H9 (cell line): Measurements from ENCODE around the gene STAU1. TPM values are rescaled to one million over a fixed set of nuclear protein-coding genes. Genes with fewer than 3 reads are reported as not detected.
A peak's percentile ranks its signal among the peaks of the same experiment; 100 is the strongest.

Source experiments
- DNase-seq: peaks from one replicate; pipeline ENCODE4 v3.0.0-alpha.2; 2017
- H2AFZ ChIP-seq: one replicate; pipeline ENCODE4 v1.6.1; 2013; ENCODE audit warnings: mild to moderate bottlenecking, low read length, control low read depth, moderate library complexity
- H2AK5ac ChIP-seq: 2 replicates; pipeline ENCODE4 v1.6.1; 2013; ENCODE audit warnings: low read length, control low read depth, mixed read lengths; ENCODE audit not compliant: insufficient read length
- H2BK120ac ChIP-seq: one replicate; pipeline ENCODE4 v1.6.1; 2013; ENCODE audit warnings: low read depth, mild to moderate bottlenecking, low read length, control low read depth, inconsistent platforms; ENCODE audit not compliant: poor library complexity, severe bottlenecking
- H2BK12ac ChIP-seq: 2 replicates; pipeline ENCODE4 v1.6.1; 2013; ENCODE audit warnings: low read length, control low read depth, mixed read lengths, low read depth; ENCODE audit not compliant: insufficient read length
- H2BK15ac ChIP-seq: 2 replicates; pipeline ENCODE4 v1.6.1; 2013; ENCODE audit warnings: low read depth, low read length, control low read depth
- H2BK20ac ChIP-seq: one replicate; pipeline ENCODE4 v1.6.1; 2013; ENCODE audit warnings: low read depth, mild to moderate bottlenecking, low read length, control low read depth, inconsistent platforms; ENCODE audit not compliant: poor library complexity, severe bottlenecking
- H2BK5ac ChIP-seq: 2 replicates; pipeline ENCODE4 v1.6.1; 2013; ENCODE audit warnings: low read length, control low read depth, mixed read lengths; ENCODE audit not compliant: insufficient read length
- H3K14ac ChIP-seq: 2 replicates; pipeline ENCODE4 v1.6.1; 2013; ENCODE audit warnings: low read length, control low read depth; ENCODE audit not compliant: insufficient read depth
- H3K18ac ChIP-seq: 2 replicates; pipeline ENCODE4 v1.6.1; 2013; ENCODE audit warnings: low read depth, mild to moderate bottlenecking, mixed read lengths, low read length, control low read depth; ENCODE audit not compliant: insufficient read length
- H3K23ac ChIP-seq: 2 replicates; pipeline ENCODE4 v1.6.1; 2013; ENCODE audit warnings: low read length, control low read depth, mixed read lengths, low read depth; ENCODE audit not compliant: insufficient read length
- H3K23me2 ChIP-seq: 2 replicates; pipeline ENCODE4 v1.6.1; 2013; ENCODE audit warnings: low read depth, mild to moderate bottlenecking, mixed read lengths, low read length, control low read depth; ENCODE audit not compliant: insufficient read length, poor library complexity, severe bottlenecking
- H3K27ac ChIP-seq: 2 replicates; pipeline ENCODE4 v1.5.1; 2013; ENCODE audit warnings: low read length, control low read depth, mixed read lengths, low read depth; ENCODE audit not compliant: insufficient read length
- H3K27me3 ChIP-seq: 2 replicates; pipeline ENCODE4 v1.6.1; 2013; ENCODE audit warnings: low read length, control low read depth, inconsistent platforms; ENCODE audit not compliant: insufficient read depth
- H3K4ac ChIP-seq: 2 replicates; pipeline ENCODE4 v1.6.1; 2013; ENCODE audit warnings: low read depth, mild to moderate bottlenecking, control low read depth, inconsistent platforms, low read length, moderate library complexity
- H3K4me1 ChIP-seq: 2 replicates; pipeline ENCODE4 v1.6.1; 2013; ENCODE audit warnings: low read length, control low read depth, inconsistent platforms; ENCODE audit not compliant: insufficient read depth
- H3K4me2 ChIP-seq: 2 replicates; pipeline ENCODE4 v1.6.1; 2013; ENCODE audit warnings: low read length, control low read depth, mixed read lengths; ENCODE audit not compliant: insufficient read length, insufficient read depth
- H3K56ac ChIP-seq: 2 replicates; pipeline ENCODE4 v1.6.1; 2013; ENCODE audit warnings: low read depth, mild to moderate bottlenecking, mixed read lengths, low read length, control low read depth; ENCODE audit not compliant: insufficient read length
- H3K79me1 ChIP-seq: 2 replicates; pipeline ENCODE4 v1.6.1; 2013; ENCODE audit warnings: low read depth, mild to moderate bottlenecking, moderate library complexity, low read length, control low read depth, inconsistent platforms; ENCODE audit not compliant: insufficient read depth, poor library complexity, severe bottlenecking
- H3K79me2 ChIP-seq: 2 replicates; pipeline ENCODE4 v1.6.1; 2013; ENCODE audit warnings: low read length, control low read depth, inconsistent platforms; ENCODE audit not compliant: insufficient read depth
- H3K9ac ChIP-seq: 2 replicates; pipeline ENCODE4 v1.6.1; 2013; ENCODE audit warnings: low read length, control low read depth, mixed read lengths; ENCODE audit not compliant: insufficient read length; ENCODE audit errors: extremely low read depth
- H3K9me3 ChIP-seq: one replicate; pipeline ENCODE4 v1.6.1; 2013; ENCODE audit warnings: low read depth, low read length, inconsistent platforms; ENCODE audit not compliant: control insufficient read depth
- H3T11ph ChIP-seq: one replicate; pipeline ENCODE4 v1.6.1; 2013; ENCODE audit warnings: mild to moderate bottlenecking, low read length, control low read depth, inconsistent platforms
- H4K20me1 ChIP-seq: one replicate; pipeline ENCODE4 v1.6.1; 2013; ENCODE audit not compliant: control insufficient read depth, insufficient read length, insufficient read depth
- H4K5ac ChIP-seq: 2 replicates; pipeline ENCODE4 v1.6.1; 2013; ENCODE audit warnings: low read depth, mild to moderate bottlenecking, mixed read lengths, low read length, control low read depth; ENCODE audit not compliant: insufficient read length
- H4K8ac ChIP-seq: replicated peaks from 2 replicates; pipeline ENCODE4 v1.6.1; 2013; ENCODE audit warnings: low read length, control low read depth, mixed read lengths, low read depth; ENCODE audit not compliant: insufficient read length
- H4K91ac ChIP-seq: 2 replicates; pipeline ENCODE4 v1.6.1; 2013; ENCODE audit warnings: low read depth, mild to moderate bottlenecking, moderate library complexity, mixed read lengths, low read length, control low read depth; ENCODE audit not compliant: insufficient read length
- H3K27ac Mint-ChIP-seq, 3 experiments: 2 replicates in 2 of 3; 3 replicates in 1 of 3; pipeline ENCODE4 v1.8.0; 2020 to 2021; ENCODE audit warnings: mixed read lengths in 3 of 3, mild to moderate bottlenecking in 1 of 3, moderate library complexity in 1 of 3
- H3K27me3 Mint-ChIP-seq: 2 replicates; pipeline ENCODE4 v1.8.0; 2021; ENCODE audit warnings: low read depth, mild to moderate bottlenecking, moderate library complexity, mixed read lengths
- H3K36me3 Mint-ChIP-seq, 3 experiments: 2 replicates in 2 of 3; 3 replicates in 1 of 3; pipeline ENCODE4 v1.8.0; 2020 to 2021; ENCODE audit warnings: low read depth in 3 of 3, mixed read lengths in 3 of 3; ENCODE audit not compliant: insufficient read depth in 1 of 3
- H3K4me1 Mint-ChIP-seq, 2 experiments: 2 replicates each; pipeline ENCODE4 v1.8.0; 2020; ENCODE audit warnings: mixed read lengths in 2 of 2
- H3K4me3 Mint-ChIP-seq, 2 experiments: 2 replicates in 1 of 2; 3 replicates in 1 of 2; pipeline ENCODE4 v1.8.0; 2020 to 2021; ENCODE audit warnings: mild to moderate bottlenecking in 2 of 2, mixed read lengths in 2 of 2, moderate library complexity in 1 of 2
- H3K9me3 Mint-ChIP-seq, 2 experiments: 2 replicates in 1 of 2; 3 replicates in 1 of 2; pipeline ENCODE4 v1.8.0; 2020; ENCODE audit warnings: mild to moderate bottlenecking in 2 of 2, mixed read lengths in 2 of 2, moderate library complexity in 1 of 2
- CTCF ChIP-seq: fragments of 200-600 bp; sonication (generic); conservative IDR thresholded peaks from 3 replicates; pipeline ENCODE4 v1.8.0; 2021; ENCODE audit warnings: antibody characterized with exemption, mild to moderate bottlenecking
- WGBS: extraction: QIAGEN DNeasy Blood & Tissue Kit; methylation state at CpG from one replicate; pipeline ENCODE4 v1.1.7; 2013; ENCODE audit warnings: missing lambda C conversion rate, low lambda C conversion rate, mixed read lengths; ENCODE audit not compliant: insufficient read length; ENCODE audit errors: extremely low coverage; 5-methylcytosine and 5-hydroxymethylcytosine counted together
- total RNA-seq: library from RNA; stranded (reverse); gene quantifications from 2 replicates; pipeline ENCODE4 v1.2.1, GENCODE V29; 2021

The STAU1 gene
- total RNA-seq, 1 experiment from 2014 or later, result 106 TPM

- Histone ChIP-seq H3K79me1 (no peaks in the 10 kb centered on the region), H3K9me3 (no peaks in the 10 kb centered on the region), H3K14ac (no peak overlapping the region), H4K8ac (no peak overlapping the region), H3K4ac (no peak overlapping the region), H4K20me1 (no peaks in the 10 kb centered on the region), H2BK20ac (no peak overlapping the region), H2BK15ac (no peak overlapping the region), H4K5ac (no peak overlapping the region), H3K27ac (no peak overlapping the region), H4K91ac (no peak overlapping the region), H3K23me2 (no peaks in the 10 kb centered on the region), H2AFZ (no peak overlapping the region), H3K56ac (no peak overlapping the region), H2BK5ac (no peak overlapping the region), H2BK12ac (no peak overlapping the region), H2BK120ac (no peak overlapping the region), H3K79me2 (no peaks in the 10 kb centered on the region), H3K9ac (no peak overlapping the region), H2AK5ac (no peak overlapping the region), H3K18ac (no peak overlapping the region), H3K23ac (no peak overlapping the region), H3K4me1 (no peaks in the 10 kb centered on the region), H3T11ph (no peak overlapping the region), H3K4me2 (no peak overlapping the region), H3K27me3 (no peaks in the 10 kb centered on the region)
- peaks cover 21 to 63% (median 60%) of the 10 kb centered on the region in 3 experiments; a peak in 5 of 7 replicates for H3K36me3 Mint-ChIP-seq
- no peaks in the 10 kb centered on the region for H3K9me3 Mint-ChIP-seq
- no peaks in the 10 kb centered on the region for H3K27me3 Mint-ChIP-seq
- peak; percentile 34 for DNase-seq
- WGBS, result no CpG with 5 or more reads among the region's 5 CpGs
- H3K27ac Mint-ChIP-seq, result peak overlapping the region in 2 of 3 experiments; percentile 91 to 94; a peak in 3 of 7 replicates
- peaks cover 9 to 11% of the 10 kb centered on the region in 2 experiments for H3K4me1 Mint-ChIP-seq
- no peak overlapping the region for H3K4me3 Mint-ChIP-seq
- peak; percentile 67 for TF ChIP-seq CTCF
Measured at GRCh38 chr20:49132995-49133478, 55.1 kb downstream of the STAU1 start.
